GM15510 (cell line): ENCODE measurements around the gene MRPL55.

Experiments used
- POLR2A ChIP-seq: IDR thresholded peaks from 3 replicates; pipeline ENCODE4 v1.6.1; 2011; ENCODE audit warnings: borderline replicate concordance; ENCODE audit not compliant: insufficient read length; ENCODE audit errors: extremely low read depth

The MRPL55 gene

DNA sequence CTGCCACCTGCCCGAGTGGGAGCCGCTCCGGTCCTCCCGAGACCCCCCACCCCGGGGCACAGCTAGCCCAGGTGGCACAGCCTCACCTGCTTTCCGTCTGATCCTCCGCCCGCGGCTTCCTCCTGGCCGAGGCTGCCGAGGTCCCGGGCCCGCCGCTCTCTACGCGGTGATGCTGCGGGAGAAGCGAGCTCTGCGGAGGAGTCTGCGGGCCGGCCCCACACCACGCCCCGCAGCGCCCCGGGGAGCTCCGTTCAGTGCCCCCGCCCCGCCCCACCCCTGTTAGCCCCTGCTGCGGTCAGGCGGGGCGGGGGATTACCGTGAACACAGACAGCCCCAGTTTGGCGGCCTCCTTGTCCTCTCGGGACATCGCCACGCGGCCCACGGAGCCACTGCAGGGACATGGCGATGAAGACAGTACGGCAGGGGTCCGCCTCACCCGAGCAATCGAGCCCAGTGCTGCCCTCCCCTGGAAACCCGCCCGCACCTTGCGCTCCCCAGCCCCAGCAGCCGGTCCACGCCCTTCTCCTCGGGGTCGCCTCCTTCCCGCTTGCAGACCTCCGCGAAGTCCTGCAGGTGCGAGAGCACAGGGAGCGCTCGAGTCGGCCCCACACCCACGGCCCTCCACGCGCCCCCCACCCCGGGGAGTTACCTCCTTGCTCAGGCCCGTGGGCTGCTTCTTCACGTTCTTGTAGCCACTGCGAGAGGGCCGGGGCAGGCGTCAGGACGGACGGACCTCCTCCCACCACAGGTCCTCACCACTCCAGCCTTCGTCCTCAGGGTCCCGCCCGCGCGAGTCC, 6.9 kb downstream of the MRPL55 start:
- no peak for TF ChIP-seq POLR2A

DNA sequence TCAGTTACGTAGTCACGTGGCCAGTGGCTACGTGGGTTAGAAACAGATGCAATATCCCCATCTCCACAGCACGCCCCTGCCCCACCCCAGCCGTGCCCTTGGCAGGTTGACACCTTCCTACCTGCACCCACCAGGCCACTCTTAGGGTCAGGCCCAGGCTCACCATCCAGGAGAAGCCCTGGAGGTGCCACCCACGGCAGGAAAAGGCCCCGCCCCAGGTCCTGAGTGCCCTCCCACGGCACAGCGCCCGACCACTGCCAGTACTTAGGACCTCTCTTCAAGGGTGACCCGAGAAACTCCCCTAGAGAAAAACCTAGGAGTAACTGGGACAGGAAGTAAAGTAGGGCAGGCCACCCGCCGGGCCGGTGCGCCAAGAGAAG, 7.5 kb downstream of the MRPL55 start:
- TF ChIP-seq POLR2A, result no peak

DNA sequence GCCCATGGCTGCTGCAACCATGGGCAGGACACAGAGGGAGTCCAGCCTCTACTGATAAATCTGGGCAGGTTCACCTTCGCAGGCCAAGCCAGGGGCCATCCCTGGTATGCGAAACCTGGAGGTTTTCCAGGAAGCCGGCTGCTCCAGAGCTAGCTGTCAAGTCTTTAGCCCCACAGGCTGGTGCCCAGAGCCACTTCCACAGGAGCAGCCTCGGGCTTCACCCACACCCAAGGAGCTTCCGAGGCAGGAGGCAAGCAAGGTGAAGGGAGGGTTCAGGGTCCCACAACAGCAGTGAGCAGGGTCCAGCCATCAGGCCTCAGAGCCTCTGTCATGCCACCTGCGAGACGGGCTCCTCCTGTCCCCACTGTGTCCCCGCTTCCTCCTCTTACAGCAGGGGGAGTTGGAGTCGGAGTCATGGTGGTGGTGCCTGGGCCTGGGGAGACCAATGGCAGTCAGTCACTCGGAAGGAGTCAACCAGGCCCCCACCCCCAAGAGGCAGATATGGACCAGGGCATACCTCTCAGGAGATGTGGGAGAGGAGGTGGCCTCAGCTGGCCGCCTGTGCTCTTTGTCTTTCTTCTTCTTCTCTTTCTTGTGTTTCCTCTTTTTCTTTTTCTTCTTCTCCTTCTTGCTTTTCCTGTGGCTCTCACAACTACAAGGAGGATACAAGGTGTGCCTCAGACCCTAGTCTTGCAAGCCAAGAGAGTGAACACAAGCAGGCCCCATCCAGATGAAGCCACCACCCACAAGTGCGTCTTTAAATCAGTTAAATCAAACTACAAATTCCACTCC, 8.1 kb downstream of the MRPL55 start:
- TF ChIP-seq POLR2A, result no peak

DNA sequence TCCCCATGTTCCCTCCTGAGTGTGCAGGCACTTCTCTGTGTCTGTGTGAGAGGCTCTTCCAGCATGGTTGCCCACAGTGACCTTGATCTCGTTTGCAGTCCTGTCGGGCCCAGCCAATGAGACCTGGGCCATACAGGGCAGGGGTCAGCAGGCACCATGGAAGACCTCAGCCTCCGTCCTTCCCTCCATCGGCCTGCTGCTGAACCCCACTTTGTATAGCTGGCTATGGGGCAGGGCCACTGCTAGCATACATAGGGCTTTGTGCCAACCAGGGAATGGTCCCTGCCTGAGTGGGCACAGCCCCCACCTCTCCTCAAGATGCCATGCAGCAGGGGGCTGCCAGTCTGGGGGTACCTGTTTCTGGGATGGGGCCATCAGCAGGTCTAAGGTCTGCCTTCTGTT, 9.8 kb downstream of the MRPL55 start:
- TF ChIP-seq POLR2A, result no peak

DNA sequence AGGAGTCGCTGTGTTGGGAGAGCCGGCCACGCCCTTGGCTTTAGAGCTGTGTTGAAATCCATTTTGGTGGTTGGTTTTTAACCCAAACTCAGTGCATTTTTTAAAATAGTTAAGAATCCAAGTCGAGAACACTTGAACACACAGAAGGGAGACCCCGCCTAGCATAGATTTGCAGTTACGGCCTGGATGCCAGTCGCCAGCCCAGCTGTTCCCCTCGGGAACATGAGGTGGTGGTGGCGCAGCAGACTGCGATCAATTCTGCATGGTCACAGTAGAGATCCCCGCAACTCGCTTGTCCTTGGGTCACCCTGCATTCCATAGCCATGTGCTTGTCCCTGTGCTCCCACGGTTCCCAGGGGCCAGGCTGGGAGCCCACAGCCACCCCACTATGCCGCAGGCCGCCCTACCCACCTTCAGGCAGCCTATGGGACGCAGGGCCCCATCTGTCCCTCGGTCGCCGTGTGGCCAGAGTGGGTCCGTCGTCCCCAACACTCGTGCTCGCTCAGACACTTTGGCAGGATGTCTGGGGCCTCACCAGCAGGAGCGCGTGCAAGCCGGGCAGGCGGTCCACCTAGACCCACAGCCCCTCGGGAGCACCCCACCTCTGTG, 10.7 kb downstream of the MRPL55 start:
- TF ChIP-seq POLR2A, result no peak

DNA sequence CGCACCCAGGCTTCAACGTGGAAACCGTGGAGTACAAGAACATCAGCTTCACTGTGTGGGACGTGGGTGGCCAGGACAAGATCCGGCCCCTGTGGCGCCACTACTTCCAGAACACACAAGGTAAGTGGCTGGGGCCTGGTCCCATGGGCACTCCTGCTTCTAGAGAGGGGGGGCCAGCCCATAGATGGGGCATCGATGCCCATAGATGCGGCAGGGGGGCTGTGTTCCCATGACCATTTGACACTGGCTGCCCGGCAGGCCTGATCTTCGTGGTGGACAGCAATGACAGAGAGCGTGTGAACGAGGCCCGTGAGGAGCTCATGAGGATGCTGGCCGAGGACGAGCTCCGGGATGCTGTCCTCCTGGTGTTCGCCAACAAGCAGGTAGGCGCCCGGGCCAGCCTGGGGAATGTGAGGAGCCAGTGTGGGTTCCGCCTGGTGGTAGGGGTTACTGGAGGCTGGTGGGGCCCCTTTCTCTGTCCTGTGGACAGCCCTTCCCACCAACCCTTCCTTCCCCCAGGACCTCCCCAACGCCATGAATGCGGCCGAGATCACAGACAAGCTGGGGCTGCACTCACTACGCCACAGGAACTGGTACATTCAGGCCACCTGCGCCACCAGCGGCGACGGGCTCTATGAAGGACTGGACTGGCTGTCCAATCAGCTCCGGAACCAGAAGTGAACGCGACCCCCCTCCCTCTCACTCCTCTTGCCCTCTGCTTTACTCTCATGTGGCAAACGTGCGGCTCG, 11.6 kb downstream of the MRPL55 start:
- no peak for TF ChIP-seq POLR2A

DNA sequence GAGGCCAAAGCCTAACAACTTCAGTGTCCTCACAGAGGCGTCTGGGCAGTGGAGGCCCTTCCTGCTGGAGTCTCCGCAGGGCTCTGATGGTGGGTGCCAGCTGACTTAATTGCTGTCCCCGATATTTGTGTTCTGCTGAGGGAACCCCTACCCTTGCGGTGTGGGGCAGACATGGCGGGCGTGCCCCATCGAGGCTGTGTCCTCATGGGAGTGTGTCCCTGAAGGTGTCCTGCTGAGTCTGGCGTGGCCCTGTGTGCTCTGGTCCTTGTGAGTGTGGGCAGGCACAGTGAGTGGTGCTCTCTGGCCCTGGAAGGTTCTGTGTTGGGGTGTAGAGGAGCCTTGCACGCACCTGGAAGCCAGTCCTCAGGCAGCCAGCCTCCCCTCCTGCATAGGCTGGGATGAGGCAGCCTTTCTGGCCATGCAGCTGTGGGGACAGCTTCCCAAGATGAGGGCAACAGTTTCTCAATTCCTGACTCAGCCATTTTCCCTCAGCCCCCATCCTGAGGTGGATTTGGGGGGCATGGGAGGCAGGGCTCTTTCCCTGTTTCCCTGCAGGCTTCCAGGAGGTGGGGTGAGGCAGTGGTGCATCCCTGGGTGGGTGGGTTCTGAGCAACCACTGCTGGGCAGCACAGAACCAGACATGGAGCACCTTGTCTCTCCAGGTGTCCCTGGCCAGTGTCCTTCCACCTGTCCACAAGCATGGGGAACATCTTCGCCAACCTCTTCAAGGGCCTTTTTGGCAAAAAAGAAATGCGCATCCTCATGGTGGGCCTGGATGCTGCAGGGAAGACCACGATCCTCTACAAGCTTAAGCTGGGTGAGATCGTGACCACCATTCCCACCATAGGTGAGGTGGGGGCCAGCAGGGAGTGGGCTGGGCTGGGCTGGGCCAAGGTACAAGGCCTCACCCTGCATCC, 12.4 kb downstream of the MRPL55 start:
- TF ChIP-seq POLR2A, result no peak

DNA sequence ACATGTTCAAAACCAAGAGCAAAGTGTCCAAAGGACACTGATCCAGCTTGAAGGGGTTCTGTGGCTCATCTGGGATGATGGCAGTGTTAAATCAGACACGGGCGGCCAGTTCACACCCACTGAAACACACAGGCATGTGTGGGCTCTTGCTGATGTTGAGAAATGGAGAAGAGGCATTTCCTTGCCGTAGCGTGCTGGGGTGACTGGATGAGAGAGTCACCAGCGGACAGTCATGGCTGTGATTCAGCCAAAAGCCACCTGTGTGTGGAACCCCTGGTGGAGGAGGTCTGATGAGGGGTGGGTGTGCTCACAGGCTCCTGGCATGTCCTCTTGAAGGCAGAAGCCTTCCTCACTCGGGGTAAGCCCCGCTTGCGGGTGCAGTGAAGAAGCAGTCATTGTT, 13.2 kb downstream of the MRPL55 start:
- no peak for TF ChIP-seq POLR2A

DNA sequence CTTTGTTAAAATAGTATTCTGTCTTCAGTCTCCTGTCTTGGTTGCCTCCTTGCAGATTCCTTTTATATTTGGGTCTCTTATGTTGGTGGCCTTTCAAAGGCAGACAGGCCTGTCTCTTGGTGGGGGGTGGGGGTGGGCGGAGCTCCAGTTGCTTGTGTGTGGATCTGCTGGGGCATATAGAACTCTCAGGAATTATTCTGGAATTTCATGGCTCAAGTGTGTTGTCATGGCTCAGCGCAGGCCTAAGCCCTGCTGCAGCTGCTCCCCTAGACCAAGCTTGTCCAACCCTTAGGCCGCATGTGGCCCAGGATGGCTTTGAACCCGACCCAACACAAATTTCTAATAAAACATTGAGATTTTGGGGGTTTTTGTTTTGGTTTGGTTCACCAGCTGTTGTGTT, 13.9 kb downstream of the MRPL55 start:
- no peak for TF ChIP-seq POLR2A

DNA sequence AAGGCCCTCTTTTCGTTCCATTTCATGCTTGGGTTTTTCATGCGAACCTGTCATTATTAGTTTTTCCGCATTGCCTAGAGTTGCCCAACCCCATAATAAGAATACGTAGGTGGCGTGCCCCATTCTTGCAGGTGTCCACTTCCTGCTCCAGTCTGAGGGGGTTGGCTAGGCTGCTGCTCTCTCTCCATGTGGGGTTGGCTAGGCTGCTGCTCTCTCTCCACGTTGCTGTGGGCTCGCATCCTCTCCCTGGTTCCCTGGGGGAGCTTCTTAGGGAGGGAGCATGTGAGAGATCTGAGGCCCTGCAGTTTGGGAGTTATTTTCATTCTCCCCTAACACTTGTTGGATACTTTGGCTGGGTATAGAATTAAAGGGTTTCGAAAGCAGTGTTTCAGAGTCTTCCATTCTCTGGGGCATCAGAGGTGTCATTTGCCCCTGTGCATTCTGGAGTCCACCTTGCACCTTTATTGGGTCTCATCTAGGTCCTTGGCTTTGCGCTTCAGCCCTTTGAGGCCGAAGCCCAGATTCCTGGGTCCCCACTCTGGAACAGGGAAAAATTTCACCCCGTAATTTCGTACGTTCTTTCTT, 14.6 kb downstream of the MRPL55 start:
- no peak for TF ChIP-seq POLR2A

DNA sequence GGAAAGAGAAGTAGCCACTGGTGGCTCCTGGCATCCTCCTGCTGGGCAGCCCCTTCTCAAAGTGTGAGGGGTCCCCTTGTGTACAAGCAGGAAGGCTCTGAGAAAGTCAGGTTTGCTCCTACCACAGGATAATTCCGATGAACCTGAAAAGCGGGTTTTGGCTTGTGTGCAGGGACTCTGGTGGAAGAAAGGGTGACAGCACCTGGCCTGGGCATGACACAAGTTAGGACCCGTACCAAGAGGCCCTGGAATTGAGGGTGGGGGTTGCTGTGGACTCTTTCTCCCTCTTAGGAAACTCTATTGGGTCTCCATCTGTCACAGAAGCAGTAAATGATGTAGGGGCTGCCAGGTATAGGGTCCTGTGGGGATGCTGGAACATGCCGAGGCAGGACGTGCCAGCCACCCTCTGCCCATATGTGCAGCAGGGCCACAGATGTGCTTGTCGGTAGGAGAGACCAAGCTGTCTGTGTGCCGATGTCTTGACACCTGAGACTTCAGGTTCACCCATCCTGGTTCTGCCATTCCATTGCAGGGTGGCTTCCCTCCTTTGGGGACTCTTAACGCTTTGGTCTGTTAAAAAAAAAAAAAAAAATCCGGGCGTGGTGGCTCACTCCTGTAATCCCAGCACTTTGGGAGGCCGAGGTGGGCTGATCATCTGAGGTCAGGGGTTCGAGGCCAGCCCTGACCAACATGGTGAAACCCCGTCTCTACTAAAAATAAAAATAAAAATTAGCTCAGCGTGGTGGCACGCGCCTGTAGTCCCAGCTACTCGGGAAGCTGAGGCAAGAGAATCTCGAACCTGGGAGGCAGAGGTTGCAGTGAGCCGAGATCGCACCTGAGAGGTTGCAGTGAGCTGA, 15.8 kb downstream of the MRPL55 start:
- TF ChIP-seq POLR2A, result no peak

DNA sequence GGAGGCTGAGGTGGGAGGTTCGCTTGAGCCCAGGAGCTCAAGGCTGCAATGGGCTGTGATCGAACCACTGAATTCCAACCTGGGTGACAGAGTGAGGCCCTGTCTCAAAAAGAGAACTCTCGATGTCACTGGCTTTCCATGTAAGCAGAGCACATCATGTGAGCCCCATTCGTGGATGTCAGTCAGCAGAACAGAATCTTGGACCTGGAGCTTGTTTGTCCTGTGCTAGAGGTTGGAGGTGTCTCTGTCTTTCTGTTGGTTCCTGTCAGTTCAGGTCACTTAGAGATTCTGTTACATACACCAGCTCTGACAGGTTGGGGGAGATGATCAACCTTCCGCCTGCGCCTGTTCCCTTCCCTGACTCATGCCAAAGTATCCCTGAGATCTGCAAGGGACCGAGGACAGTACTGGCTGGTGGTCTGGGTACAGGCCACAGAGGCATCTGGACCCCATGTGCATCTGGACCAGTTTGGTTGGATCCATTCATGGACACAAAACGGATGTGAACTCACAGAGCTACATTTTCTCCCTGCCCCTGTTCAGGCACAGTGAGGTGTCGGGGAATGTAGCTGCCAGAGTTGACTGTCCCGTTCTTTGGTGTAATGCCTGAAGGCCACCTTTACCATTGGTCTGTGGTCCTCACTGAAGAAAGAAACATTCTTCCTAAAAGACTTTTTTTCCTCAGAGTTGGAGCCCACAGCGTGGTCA, 16.6 kb downstream of the MRPL55 start:
- TF ChIP-seq POLR2A, result no peak

DNA sequence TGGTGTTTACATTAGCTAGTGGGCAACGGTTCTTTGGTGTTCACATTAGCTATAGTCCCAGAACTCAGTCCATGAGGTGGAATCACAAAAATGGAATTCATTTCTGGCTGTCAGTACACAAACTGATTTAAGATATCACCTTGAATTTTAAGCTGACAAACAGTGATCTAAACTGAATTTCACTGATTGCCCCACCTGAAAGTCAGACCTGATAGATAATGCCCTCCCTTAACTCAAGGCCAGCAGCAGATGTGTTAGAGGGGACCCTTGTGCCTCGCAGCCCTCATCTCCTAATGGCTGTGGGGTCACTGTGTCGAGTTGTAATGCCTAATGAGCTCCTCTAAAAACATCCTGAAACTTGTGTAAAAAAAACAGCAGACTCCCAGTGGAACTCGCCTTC, 18.0 kb downstream of the MRPL55 start:
- TF ChIP-seq POLR2A, result no peak

DNA sequence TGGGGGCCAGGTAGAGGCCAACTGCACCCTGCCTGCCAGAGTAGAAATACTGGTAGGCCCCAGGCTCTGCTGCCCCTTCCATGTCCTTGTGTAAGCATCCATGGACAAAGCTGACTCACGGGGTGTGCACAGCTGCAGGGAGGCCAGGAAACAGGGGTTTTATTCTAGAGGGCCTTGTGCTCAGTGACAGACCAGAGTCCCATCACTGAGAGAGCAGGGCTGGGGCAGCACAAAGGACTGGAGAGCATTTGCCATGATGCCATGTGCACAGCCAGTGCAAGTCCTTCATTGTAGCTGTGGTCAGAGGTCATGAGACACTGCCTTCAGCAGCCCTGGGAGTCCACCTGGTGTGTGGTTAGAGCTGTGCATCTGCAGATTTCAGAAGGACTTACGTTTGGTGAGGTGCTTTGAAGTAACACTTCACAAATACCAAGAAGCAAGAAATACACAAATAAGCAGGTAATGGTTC, 18.5 kb downstream of the MRPL55 start:
- TF ChIP-seq POLR2A, result no peak
